Heart right ventricle (tissue), 16 donors: ENCODE results near the gene DMAC2L. TPM values are rescaled to one million over a fixed set of nuclear protein-coding genes. Genes with fewer than 3 reads are reported as not detected.

Source experiments
- ATAC-seq, 8 donors: fragments of 200-7000 bp; cut with Tn5 transposase; one replicate each; pipeline ENCODE4 v1.9.1; 2020; ENCODE audit warnings: mild to moderate bottlenecking in 8 of 8, moderate library complexity in 8 of 8, moderate number of reproducible peaks in 1 of 8
- DNase-seq, 2 donors: peaks; one replicate each; pipeline ENCODE4 v3.0.0-alpha.2; 2020
- H3K27ac ChIP-seq, 10 donors: fragments of 200-600 bp; sonication (generic) in 2 of 10; one replicate each; pipeline versions ENCODE4 v1.5.0 to v1.8.0; 2020 to 2022; ENCODE audit warnings: mild to moderate bottlenecking in 3 of 10
- H3K27me3 ChIP-seq, 7 donors: fragments of 200-600 bp; one replicate each; pipeline ENCODE4 v1.8.0; 2021 to 2022; ENCODE audit warnings: mild to moderate bottlenecking in 2 of 7
- H3K36me3 ChIP-seq, 9 donors: fragments of 200-600 bp; sonication (generic) in 1 of 9; one replicate each; pipeline versions ENCODE4 v1.5.0 to v1.8.0; 2020 to 2022; ENCODE audit warnings: mild to moderate bottlenecking in 2 of 9
- H3K4me1 ChIP-seq, 9 donors: fragments of 200-600 bp; sonication (generic) in 1 of 9; one replicate each; pipeline versions ENCODE4 v1.5.0 to v1.8.0; 2020 to 2022; ENCODE audit warnings: mild to moderate bottlenecking in 4 of 9
- H3K4me3 ChIP-seq, 10 donors: fragments of 200-600 bp; sonication (generic) in 2 of 10; one replicate each; pipeline versions ENCODE4 v1.5.0 to v1.8.0; 2020 to 2022; ENCODE audit warnings: mild to moderate bottlenecking in 7 of 10, moderate library complexity in 2 of 10
- H3K9me3 ChIP-seq, 11 donors: fragments of 200-600 bp in 10 of 11; sonication (generic) in 2 of 11; one replicate each; pipeline versions ENCODE4 v1.5.0 to v1.8.0; 2013 to 2022; ENCODE audit warnings: mild to moderate bottlenecking in 2 of 11, control low read depth in 1 of 11, moderate library complexity in 1 of 11
- WGBS, 2 donors: extraction: QIAGEN DNeasy Blood & Tissue Kit; methylation state at CpG; one replicate each; pipeline ENCODE4 v1.1.7; 2013; ENCODE audit warnings: inconsistent platforms in 1 of 2; 5-methylcytosine and 5-hydroxymethylcytosine counted together
- intact Hi-C, 10 donors: fragments of 100-400 bp; cut with DNase I; formaldehyde crosslinking; loops; one replicate each; pipeline versions ENCODE4 v1.11.1 to v1.14.2; 2022
- polyA plus RNA-seq, 2 donors: library from polyadenylated mRNA; stranded (reverse); fragments of 200-250 nt; gene quantifications; one replicate each; pipeline ENCODE4 v1.2.3, GENCODE V29; 2013
- total RNA-seq, 10 donors: library from RNA; stranded (reverse); fragmentation: NEBNext Ultra II Directional in 3 of 10; extraction: Animal tissue kit (Norgen Biotek cat#: 25700) in 3 of 10; gene quantifications; one replicate each; pipeline versions ENCODE4 v1.2.1 to v1.2.4, GENCODE V29; 2021 to 2023
- TF ChIP-seq, protein P1 (sequence below), 9 donors: fragments of 200-600 bp; sonication (generic) in 2 of 9; IDR thresholded peaks; one replicate each; pipeline versions ENCODE4 v1.5.0 to v1.8.0; 2021 to 2022; ENCODE audit warnings: antibody characterized with exemption in 9 of 9, mild to moderate bottlenecking in 5 of 9, moderate library complexity in 1 of 9
- donor health status: Arrhythmogenic right ventricular cardiomyopathy.
- donor health status: ischemic (EF 13 %, LVEDD 7.1; RV severe dilation, severe dysfunction).
- donor health status: healthy with polysubstance abuse.
- donor health status: DM: no; HTN: yes; CAD: no.
- donor health status: DM: no; HTN: no; CAD: no.
- donor health status: ischemic (EF 25% LVEDD 6.9; RV normal size, moderate dysfunction).
- donor health status: ischemic (EF 25% LVEDD 5.7; RV mildly dilated, moderate dysfunction).
- donor health status: healthy.
- donor health status: DM: yes; HTN: yes; CAD: no.
- donor health status: Ischemic cardiomyopathy.
- donor health status: ischemic (EF 35%, LVEDD 5.7; RV mildly dilated, moderate dysfunction).
- donor health status: nonischemic (EF 11% LVEDD 7.7; RV severe dilation, severe dysfunction).
- donor health status: DM: yes; HTN: yes; CAD: no.
- donor health status: PGD.
- donor health status: ischemic (EF 29% LVEDD 5.4; RV normal size, mild dysfunction).
- donor health status: nonischemic (EF 23%, LVEDD 6.1; RV moderate dilation, normal function).

Gene DMAC2L
- total and polyA plus RNA-seq, 12 donors: 9.4 to 31.3 (median 24.3) TPM

DNA sequence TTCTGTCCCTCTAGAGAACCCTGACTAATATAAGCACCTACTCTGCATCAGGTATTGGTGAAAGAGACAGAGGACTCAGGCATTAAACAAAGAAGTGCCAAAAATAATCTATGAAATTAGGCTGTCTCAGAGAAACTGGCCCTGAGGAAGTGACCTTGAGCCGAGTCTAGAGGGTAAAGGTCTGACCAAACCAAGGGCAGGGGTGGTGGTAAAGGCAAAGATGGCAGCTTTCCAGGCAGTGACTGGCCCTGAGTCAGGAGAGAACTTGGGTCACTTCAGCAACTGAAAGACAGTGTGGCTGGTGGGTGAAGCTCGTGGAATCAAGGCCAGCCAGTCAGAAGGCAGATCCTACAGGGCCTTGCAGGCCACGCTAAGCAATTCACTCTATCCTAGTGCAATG lies 54.0 kb downstream of the DMAC2L start:
- Histone ChIP-seq H3K27me3 (no peaks in the 10 kb centered on the region), H3K4me3 (no peak overlapping the region), H3K36me3 (no peaks in the 10 kb centered on the region), H3K27ac (peak overlapping the region in 1 of 10 donors; percentile 55), H3K9me3 (no peaks in the 10 kb centered on the region), H3K4me1 (peaks cover 0 to 32% (median 13%) of the 10 kb centered on the region in 9 donors)
- DNase-seq (no peak), ATAC-seq (peak in 1 of 8 donors; percentile 30)
- TF ChIP-seq, protein P1, sequence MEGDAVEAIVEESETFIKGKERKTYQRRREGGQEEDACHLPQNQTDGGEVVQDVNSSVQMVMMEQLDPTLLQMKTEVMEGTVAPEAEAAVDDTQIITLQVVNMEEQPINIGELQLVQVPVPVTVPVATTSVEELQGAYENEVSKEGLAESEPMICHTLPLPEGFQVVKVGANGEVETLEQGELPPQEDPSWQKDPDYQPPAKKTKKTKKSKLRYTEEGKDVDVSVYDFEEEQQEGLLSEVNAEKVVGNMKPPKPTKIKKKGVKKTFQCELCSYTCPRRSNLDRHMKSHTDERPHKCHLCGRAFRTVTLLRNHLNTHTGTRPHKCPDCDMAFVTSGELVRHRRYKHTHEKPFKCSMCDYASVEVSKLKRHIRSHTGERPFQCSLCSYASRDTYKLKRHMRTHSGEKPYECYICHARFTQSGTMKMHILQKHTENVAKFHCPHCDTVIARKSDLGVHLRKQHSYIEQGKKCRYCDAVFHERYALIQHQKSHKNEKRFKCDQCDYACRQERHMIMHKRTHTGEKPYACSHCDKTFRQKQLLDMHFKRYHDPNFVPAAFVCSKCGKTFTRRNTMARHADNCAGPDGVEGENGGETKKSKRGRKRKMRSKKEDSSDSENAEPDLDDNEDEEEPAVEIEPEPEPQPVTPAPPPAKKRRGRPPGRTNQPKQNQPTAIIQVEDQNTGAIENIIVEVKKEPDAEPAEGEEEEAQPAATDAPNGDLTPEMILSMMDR (IDR thresholded peaks at IDR 0.05): no peak
- WGBS, 2 donors: 64 to 66% methylated on average over 3 of the region's 3 CpGs
- intact Hi-C loops: no loop called here

DNA sequence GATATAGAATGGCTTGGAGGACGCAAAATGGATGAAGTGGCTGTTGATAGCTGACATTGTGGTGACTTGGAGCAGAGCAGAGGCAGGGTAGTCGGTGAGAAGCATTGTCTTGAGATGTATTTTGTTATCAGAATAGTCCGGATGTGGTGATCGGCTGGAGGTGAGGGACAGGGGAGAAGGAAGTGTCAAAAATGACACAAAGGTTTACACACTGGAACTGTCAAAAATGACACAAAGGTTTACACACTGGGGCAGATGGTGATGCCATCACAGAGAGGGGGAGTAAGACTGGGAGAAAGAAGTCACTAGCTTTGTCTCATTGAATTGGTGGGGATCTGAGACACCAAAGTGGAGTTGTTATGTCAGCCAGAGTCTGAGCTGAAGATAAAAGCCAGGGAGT lies 54.5 kb downstream of the DMAC2L start:
- ATAC-seq (no peak), DNase-seq (no peak)
- H3K4me1 ChIP-seq: peaks cover 0 to 32% (median 13%) of the 10 kb centered on the region in 9 donors
- TF ChIP-seq, protein P1 (IDR thresholded peaks at IDR 0.05): no peak
- H3K4me3 ChIP-seq: no peak overlapping the region
- H3K36me3 ChIP-seq: no peaks in the 10 kb centered on the region
- 57 to 74% methylated on average over 4 of the region's 4 CpGs for WGBS, 2 donors
- no peaks in the 10 kb centered on the region for H3K9me3 ChIP-seq
- peak overlapping the region in 1 of 10 donors; percentile 55 for H3K27ac ChIP-seq
- H3K27me3 ChIP-seq: no peaks in the 10 kb centered on the region
- intact Hi-C loops: no loop called here

DNA sequence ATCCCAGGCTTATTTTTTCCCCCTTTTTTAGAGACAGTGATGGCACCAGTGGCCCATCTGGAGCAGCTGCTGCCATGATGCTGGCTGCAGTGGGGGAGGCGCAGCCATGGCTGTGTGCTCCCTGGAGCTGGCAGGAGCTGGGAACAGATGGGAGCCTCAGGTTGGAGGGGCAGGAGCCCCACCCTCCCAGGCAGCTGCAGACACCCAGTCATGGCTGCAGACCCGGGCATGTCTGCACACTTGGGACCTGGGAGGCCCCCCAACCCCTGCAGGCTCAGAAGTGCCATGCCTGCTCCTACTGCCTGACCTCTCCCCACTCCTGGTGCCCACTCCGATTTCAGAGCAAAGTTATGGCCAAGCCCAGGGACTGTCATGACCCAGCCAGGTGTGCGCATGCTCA lies 59.4 kb downstream of the DMAC2L start:
- Histone ChIP-seq H3K4me1 (peaks cover 0 to 6% (median 0%) of the 10 kb centered on the region in 9 donors), H3K27ac (no peak overlapping the region), H3K4me3 (no peak overlapping the region), H3K9me3 (no peaks in the 10 kb centered on the region), H3K36me3 (no peaks in the 10 kb centered on the region), H3K27me3 (no peaks in the 10 kb centered on the region)
- TF ChIP-seq, protein P1 (IDR thresholded peaks at IDR 0.05): no peak
- DNase-seq (no peak), ATAC-seq (peak in 1 of 8 donors; percentile 12)
- 91 to 92% methylated on average over 4 of the region's 4 CpGs for WGBS, 2 donors
- intact Hi-C loops: no loop called here

DNA sequence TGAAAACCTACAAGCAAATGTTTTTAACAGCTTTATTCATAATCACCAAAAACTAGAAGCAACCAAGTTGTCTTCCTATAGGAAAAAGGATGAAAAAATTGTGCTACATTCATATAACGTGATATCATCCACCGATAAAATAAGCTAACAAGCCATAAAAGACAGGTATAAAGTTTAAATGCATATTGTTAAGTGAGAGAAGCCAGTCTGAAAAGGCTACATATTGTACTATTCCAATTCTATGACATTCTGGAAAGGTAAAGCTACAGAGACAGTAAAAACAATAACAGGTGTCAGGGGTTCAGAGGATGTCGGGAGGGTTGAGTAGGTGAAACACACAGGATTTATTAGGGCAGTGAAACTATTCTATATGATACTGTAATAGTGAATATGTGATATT lies 61.8 kb downstream of the DMAC2L start:
- ATAC-seq (no peak), DNase-seq (no peak)
- 83 to 99% methylated on average over 3 of the region's 3 CpGs for WGBS, 2 donors
- Histone ChIP-seq H3K27ac (no peak overlapping the region), H3K27me3 (no peaks in the 10 kb centered on the region), H3K4me1 (peaks cover 0 to 6% (median 0%) of the 10 kb centered on the region in 9 donors), H3K9me3 (no peaks in the 10 kb centered on the region), H3K36me3 (no peaks in the 10 kb centered on the region), H3K4me3 (no peak overlapping the region)
- intact Hi-C loops: no loop called here
- TF ChIP-seq, protein P1 (IDR thresholded peaks at IDR 0.05): no peak
